ENCODE measurements around the gene AP4M1.

The AP4M1 gene

DNA sequence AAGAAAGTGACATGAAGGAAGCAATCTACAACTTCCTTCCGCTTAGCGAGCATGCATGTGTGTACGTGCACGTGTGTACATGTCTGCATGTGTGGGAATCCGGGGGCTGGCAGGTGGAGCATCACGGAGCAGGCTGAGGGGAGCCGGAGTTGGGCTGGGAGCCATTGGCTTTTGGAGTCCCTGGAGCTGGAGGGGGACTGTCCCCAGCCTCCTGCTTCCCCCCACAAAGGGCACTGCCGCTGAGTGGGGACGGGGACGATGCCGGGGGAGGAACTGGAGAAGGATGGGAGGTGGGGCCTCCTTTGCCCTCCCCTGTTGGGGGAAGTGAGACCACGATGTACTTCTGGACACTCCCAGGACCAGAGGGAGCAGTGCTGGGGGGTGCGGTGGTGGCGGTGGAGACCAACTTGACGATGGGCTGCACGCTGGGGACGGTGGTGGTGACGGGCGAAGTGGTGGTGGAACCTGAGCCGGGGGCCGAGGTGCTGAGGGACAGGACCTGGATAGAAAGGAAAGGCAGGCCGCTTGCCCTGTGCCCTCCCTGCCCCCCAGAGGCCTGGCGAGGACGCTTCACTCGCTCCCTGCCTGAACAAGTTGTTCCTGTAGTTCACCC is 5.8 kb downstream of the AP4M1 start:
- DNase-seq (ENCODE audit: low read depth in 1 of 2, low spot score in 1 of 2) = no peak

DNA sequence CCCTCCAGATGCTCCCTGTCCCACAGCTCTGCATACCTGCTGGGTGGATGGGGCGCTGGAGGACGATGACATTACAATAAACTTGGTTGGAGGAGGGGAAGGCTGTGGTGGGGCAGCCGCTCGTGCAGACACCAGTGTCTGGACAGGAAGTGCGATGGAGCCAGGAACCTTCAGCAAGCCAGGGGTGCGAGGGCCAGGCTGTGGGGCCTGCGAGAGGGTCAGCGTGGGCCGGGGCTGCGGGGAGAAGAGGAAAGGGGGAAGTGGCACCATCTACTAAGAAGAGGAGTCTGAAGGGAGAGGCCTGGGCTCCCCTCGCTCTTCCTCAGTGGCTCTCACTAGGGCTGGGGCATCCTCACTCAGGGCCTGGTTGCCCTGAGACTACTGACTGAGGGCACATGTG is 6.4 kb downstream of the AP4M1 start:
- DNase-seq (ENCODE audit: low read depth in 1 of 2, low spot score in 1 of 2) = no peak

DNA sequence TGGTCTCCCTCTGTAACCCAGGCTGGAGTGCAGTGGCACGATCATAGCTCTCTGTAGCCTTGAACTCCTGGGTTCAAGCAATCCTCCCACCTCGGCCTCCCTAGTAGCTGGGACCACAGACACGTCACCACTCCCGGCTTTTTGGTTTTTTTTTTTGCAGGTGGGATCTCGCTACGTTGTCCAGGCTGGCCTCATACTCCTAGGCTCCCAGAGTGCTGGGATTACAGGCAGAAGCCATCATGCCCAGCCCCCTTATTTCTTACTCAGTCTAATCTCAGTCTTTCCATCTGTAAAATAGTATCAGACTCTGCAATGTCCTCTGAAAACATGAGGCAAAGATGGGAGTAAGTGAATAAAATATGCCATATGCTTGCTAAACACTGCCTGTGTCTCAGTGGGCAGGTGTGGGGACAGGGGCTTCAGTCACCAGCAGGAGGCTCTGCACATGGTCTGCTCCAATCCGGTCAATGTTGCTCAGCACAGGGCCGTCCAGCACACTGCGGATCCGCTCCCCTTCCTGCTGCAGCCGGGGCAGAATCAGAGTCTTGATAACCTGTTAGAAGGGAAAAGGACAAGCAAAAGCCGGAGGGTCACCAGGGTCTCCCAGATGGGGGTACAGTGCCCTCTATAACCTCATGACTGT is 8.2 kb downstream of the AP4M1 start:
- no peak for DNase-seq (ENCODE audit: low read depth in 1 of 2, low spot score in 1 of 2)

GRCh38 chr7:100111156-100111555 is 9.7 kb downstream of the AP4M1 start:
- DNase-seq (ENCODE audit: low read depth in 1 of 2, low spot score in 1 of 2) = no peak

- DNase-seq (ENCODE audit: low read depth in 1 of 2, low spot score in 1 of 2) = no peak
Observed at GRCh38 chr7:100111914-100112313, 10.5 kb downstream of the AP4M1 start.

GRCh38 chr7:100115026-100115425 is 13.6 kb downstream of the AP4M1 start:
- DNase-seq (ENCODE audit: low read depth in 1 of 2, low spot score in 1 of 2) = no peak

DNA sequence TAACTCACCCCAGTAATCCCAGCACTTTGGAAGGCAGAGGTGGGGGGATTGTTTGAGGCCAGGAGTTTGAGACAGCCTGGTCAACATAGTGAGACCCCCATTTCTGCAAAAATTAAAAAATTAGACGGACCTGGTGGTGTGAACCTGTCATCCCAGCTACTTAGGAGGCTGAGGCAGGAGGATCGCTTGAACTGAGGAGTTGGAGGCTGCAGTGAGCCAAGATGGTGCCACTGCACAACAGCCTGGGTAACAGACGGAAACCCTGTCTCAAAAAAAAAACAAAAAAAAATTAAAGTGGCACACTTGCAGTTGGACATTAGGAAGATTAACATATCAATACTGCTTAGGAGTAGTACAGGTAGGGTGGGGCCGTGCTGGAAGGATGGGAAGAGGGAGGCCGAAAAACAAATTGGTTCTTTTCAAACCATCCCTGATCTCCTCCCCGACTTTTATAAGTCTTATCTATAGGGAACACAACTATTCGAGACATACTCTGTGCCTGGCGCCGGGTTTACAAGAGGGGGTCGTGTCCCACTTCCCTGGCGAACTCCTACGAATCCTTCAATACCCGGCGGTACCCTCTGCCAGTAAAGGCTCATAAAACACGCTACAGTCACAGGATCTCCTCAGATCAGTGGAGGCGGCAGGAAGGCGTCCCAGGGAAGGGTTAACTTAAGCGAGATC is 17.1 kb downstream of the AP4M1 start:
- no peak for DNase-seq (ENCODE audit: low read depth in 1 of 2, low spot score in 1 of 2)

GRCh38 chr7:100119072-100119969 is 17.9 kb downstream of the AP4M1 start, which contains the start of the genes CNPY4 and TAF6:
TSS of gene CNPY4 (plus strand) at chr7:100119634. CDS start at chr7:100119745, 111 bp downstream.
TSS of gene TAF6 (minus strand) at chr7:100119358. CDS start at chr7:100114209, 5,149 bp downstream.
- peak; percentile 88 to 90 for DNase-seq (ENCODE audit: low read depth in 1 of 2, low spot score in 1 of 2)

GRCh38 chr7:100119970-100120732 is 18.7 kb downstream of the AP4M1 start:
- peak; percentile 49 to 52 for DNase-seq (ENCODE audit: low read depth in 1 of 2, low spot score in 1 of 2)

- no peak for DNase-seq (ENCODE audit: low read depth in 1 of 2, low spot score in 1 of 2)
Observed at GRCh38 chr7:100120733-100121036, 19.2 kb downstream of the AP4M1 start.

DNA sequence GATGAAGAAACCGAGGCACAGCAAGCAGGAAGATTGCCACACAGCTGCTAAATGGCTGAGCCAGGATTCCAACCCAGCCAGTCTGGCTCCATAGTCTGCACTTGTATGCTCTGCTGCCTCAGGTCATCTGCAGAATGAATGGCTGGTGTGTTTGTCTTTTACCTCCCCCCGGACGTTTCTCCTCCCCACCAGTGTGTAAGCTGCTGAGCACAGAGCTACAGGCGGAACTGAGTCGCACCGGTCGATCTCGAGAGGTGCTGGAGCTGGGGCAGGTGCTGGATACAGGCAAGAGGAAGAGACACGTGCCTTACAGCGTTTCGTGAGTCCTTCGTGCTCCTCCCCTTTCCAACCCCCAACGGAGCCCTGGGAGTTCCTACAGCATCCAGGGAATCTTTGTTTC is 20.6 kb downstream of the AP4M1 start:
- no peak for DNase-seq (ENCODE audit: low read depth in 1 of 2, low spot score in 1 of 2)

- no peak for DNase-seq (ENCODE audit: low read depth in 1 of 2, low spot score in 1 of 2)
Observed at GRCh38 chr7:100122568-100122967, 21.1 kb downstream of the AP4M1 start.

DNA sequence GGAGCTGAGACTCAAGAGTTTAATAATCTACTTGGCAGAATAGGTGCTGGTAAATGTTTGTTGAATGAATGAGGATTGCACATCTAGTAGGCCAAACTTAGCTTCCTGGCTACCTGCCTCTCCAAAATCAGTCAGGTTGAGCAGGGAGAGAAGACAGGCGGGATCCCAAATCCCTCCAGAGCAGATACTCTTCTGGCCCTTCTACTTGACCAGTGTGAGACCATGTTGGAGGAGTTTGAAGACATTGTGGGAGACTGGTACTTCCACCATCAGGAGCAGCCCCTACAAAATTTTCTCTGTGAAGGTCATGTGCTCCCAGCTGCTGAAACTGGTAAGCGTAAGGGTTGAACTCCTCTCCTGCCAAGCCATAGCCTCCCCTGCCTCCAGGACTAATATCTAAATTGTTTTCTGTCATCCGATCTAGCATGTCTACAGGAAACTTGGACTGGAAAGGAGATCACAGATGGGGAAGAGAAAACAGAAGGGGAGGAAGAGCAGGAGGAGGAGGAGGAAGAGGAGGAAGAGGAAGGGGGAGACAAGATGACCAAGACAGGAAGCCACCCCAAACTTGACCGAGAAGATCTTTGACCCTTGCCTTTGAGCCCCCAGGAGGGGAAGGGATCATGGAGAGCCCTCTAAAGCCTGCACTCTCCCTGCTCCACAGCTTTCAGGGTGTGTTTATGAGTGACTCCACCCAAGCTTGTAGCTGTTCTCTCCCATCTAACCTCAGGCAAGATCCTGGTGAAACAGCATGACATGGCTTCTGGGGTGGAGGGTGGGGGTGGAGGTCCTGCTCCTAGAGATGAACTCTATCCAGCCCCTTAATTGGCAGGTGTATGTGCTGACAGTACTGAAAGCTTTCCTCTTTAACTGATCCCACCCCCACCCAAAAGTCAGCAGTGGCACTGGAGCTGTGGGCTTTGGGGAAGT is 23.1 kb downstream of the AP4M1 start:
- no peak for DNase-seq (ENCODE audit: low read depth in 1 of 2, low spot score in 1 of 2)

DNA sequence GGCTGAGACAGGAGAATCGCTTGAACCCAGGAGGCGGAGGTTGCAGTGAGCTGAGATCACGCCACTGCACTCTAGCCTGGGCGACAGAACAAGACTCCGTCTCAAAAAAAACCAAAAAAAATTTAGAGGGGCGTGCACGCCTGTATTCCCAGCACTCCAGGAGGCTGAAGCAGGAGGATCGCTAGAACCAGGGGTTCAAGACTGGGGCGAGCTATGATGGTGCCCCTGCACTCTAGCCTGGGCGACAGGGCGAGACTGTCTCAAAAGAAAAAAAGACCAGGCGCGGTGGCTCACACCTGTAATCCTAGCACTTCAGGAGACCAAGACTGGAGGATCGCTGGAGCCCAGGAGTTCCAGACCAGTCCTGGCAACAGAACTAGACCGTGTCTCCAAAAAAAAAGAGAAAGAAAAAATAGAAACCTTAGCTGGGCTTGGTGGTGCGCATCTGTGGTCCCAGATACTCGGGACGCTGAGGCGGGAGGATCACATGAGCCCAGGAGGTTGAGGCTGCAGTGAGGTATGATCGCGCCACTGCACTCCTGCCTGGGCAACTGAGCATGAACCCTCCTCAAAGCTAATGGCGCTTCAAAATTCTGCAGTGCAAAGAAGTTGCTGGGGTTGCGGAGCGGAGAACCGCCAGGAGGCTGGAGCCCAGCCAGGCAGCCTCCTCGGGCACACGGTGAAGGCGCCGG is 24.9 kb downstream of the AP4M1 start:
- no peak for DNase-seq (ENCODE audit: low read depth in 1 of 2, low spot score in 1 of 2)

DNA sequence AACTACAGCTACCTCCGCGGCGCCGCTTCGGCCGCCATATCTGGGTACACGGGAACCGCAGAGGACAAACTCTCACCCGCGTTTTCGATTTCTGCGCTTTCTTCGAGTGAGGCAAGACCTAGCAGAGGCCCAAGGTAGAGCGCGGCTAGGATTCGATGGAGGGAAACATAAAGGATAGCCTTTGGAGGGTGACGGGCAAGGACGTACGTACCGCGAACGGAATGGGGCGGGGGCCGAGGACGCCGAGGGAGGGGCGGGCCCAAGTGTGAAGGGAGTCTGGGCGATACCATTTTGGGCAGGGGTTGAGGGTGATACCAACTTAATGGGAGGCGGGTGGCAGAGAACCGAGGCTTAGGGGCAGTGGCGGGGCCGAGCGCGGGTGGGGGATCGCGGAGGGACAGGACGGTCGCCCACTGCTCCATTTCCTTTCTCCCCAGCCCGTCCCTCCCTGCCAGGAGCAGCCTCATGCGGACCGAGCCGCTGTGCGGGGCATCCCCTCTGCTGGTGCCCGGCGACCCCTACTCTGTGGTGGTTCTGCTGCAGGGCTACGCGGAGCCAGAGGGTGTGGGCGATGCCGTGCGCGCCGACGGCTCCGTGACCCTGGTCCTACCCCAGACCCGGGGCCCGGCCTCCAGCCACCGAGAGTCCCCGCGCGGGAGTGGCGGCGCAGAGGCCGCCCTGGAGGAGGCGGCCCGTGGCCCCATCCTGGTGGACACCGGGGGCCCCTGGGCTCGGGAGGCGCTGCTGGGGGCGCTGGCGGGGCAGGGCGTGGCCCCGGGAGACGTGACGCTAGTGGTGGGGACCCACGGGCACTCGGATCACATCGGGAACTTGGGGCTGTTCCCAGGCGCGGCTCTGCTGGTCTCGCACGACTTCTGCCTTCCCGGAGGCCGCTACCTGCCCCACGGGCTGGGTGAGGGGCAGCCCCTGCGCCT is 25.8 kb downstream of the AP4M1 start, which contains the start of gene MBLAC1:
TSS of gene MBLAC1 (plus strand) at position 37 of the 935 bp plus-strand sequence. CDS start at position 466, 429 bp downstream.
- peak; percentile 79 to 80 for DNase-seq (ENCODE audit: low read depth in 1 of 2, low spot score in 1 of 2)

GRCh38 chr7:100127866-100128636 is 26.6 kb downstream of the AP4M1 start:
- peak in 1 of 2 donors; percentile 2 for DNase-seq (ENCODE audit: low read depth in 1 of 2, low spot score in 1 of 2)

- no peak for DNase-seq (ENCODE audit: low read depth in 1 of 2, low spot score in 1 of 2)
Observed at GRCh38 chr7:100128637-100128963, 27.2 kb downstream of the AP4M1 start.
